GM12878 (cell line): ENCODE results near the gene SPDYC. TPM values are rescaled to one million over a fixed set of nuclear protein-coding genes. Genes with fewer than 3 reads are reported as not detected.

Experiments
- ATAC-seq: fragments of 200-7000 bp; cut with Tn5 transposase; 3 replicates; pipeline ENCODE4 v1.9.1; 2020; ENCODE audit warnings: mild to moderate bottlenecking, moderate library complexity
- BruUV-seq: library from RNA; stranded (reverse); fragments of 400-500 nt; replicated peaks from 2 replicates; lab custom pipeline; 2021; lab: Mats Ljungman, UMichigan
- CTCF ChIA-PET: fragments of 300-600 bp; sonication (Branson Sonifier 250); formaldehyde crosslinking; extraction: SDS; loops from one replicate; lab custom pipeline; 2021; ENCODE audit warnings: inconsistent platforms; lab: Yijun Ruan, JAX
- POLR2A ChIA-PET: fragments of 350-600 bp; formaldehyde crosslinking; extraction: SDS; loops from one replicate; lab custom pipeline; 2021; ENCODE audit warnings: inconsistent platforms; lab: Charles Lee
- RAD21 ChIA-PET: fragments of 300-600 bp; sonication (Branson Sonifier 250); formaldehyde crosslinking; loops from one replicate; lab custom pipeline; 2023; ENCODE audit warnings: antibody characterized with exemption; ENCODE audit not compliant: unreplicated experiment; lab: Charles Lee
- SMC1A ChIA-PET: fragments of 300-600 bp; sonication (Branson Sonifier 250); formaldehyde crosslinking; loops from one replicate; lab custom pipeline; 2023; ENCODE audit not compliant: unreplicated experiment, uncharacterized antibody; lab: Charles Lee
- DNase-seq: peaks from one replicate; pipeline ENCODE4 v3.0.0-alpha.2; 2011; ENCODE audit warnings: low read depth, low spot score
- FAIRE-seq: peaks from 3 replicates; lab custom pipeline; 2011; peaks lifted over from hg19 to GRCh38; lab: Jason Lieb, UNC
- H2AFZ ChIP-seq: 2 replicates; pipeline ENCODE4 v1.6.0; 2011; ENCODE audit warnings: low read depth, low read length, control low read depth; ENCODE audit not compliant: control insufficient read depth
- H3K27ac ChIP-seq: 2 replicates; pipeline ENCODE4 v1.5.1; 2011; ENCODE audit warnings: control low read depth; ENCODE audit not compliant: control insufficient read depth, insufficient read depth
- H3K27me3 ChIP-seq, 2 experiments: replicated peaks in 1 of 2; 2 replicates each; pipeline versions ENCODE4 v1.6.0 to v1.6.1; 2011; ENCODE audit warnings: low read length in 1 of 2; ENCODE audit not compliant: control insufficient read depth in 2 of 2, insufficient read depth in 2 of 2
- H3K36me3 ChIP-seq, 2 experiments: 2 replicates each; pipeline ENCODE4 v1.5.1; 2011; ENCODE audit warnings: low read length in 1 of 2; ENCODE audit not compliant: control insufficient read depth in 2 of 2, insufficient read depth in 2 of 2
- H3K4me1 ChIP-seq: 2 replicates; pipeline ENCODE4 v1.6.1; 2011; ENCODE audit warnings: mild to moderate bottlenecking, low read length, moderate library complexity, mixed read lengths; ENCODE audit not compliant: control insufficient read depth, insufficient read depth
- H3K4me2 ChIP-seq: 2 replicates; pipeline ENCODE4 v1.6.0; 2011; ENCODE audit warnings: control low read depth; ENCODE audit not compliant: control insufficient read depth, insufficient read depth
- H3K4me3 ChIP-seq: fragments of 200-600 bp; sonication (generic); 2 replicates; pipeline ENCODE4 v1.5.1; 2016
- H3K79me2 ChIP-seq: 2 replicates; pipeline ENCODE4 v1.6.0; 2011; ENCODE audit warnings: low read length; ENCODE audit not compliant: control insufficient read depth, insufficient read depth
- H3K9ac ChIP-seq: 2 replicates; pipeline ENCODE4 v1.8.0; 2011; ENCODE audit warnings: low read length, control low read depth, mixed read lengths; ENCODE audit not compliant: control insufficient read depth, insufficient read depth
- H3K9me3 ChIP-seq: replicated peaks from 3 replicates; pipeline ENCODE4 v1.5.1; 2011; ENCODE audit warnings: mild to moderate bottlenecking, low read length; ENCODE audit not compliant: control insufficient read depth, insufficient read depth
- H4K20me1 ChIP-seq: 2 replicates; pipeline ENCODE4 v1.6.0; 2011; ENCODE audit not compliant: control insufficient read depth, insufficient read depth
- ATF7 ChIP-seq: fragments of 450-650 bp; IDR thresholded peaks from 2 replicates; pipeline ENCODE4 v1.6.1; 2016; ENCODE audit warnings: low read depth, mild to moderate bottlenecking
- CBX5 ChIP-seq: sonication (generic); IDR thresholded peaks from 2 replicates; pipeline ENCODE4 v1.6.1; 2016; ENCODE audit warnings: low read depth, moderate library complexity, mild to moderate bottlenecking, inconsistent platforms
- CREM ChIP-seq: IDR thresholded peaks from 2 replicates; pipeline ENCODE4 v1.6.1; 2014; ENCODE audit warnings: antibody characterized with exemption, low read depth
- CTCF ChIP-seq, 3 experiments: IDR thresholded peaks in 2 of 3; conservative IDR thresholded peaks in 1 of 3; 2 replicates each; pipeline ENCODE4 v1.5.1; 2011; ENCODE audit warnings: low read depth in 3 of 3, low read length in 3 of 3, mild to moderate bottlenecking in 3 of 3, control low read depth in 2 of 3, moderate library complexity in 2 of 3, inconsistent platforms in 1 of 3, mixed read lengths in 1 of 3; ENCODE audit not compliant: control insufficient read depth in 2 of 3, insufficient read depth in 1 of 3; ENCODE audit errors: extremely low read depth in 1 of 3
- EED ChIP-seq: sonication (generic); IDR thresholded peaks from 2 replicates; pipeline ENCODE4 v1.6.1; 2016; ENCODE audit warnings: antibody characterized with exemption, low read depth
- IKZF2 ChIP-seq, 2 experiments: fragments of 450-650 bp; IDR thresholded peaks; 2 replicates each; pipeline ENCODE4 v1.6.1; 2017; ENCODE audit warnings: mild to moderate bottlenecking in 2 of 2, moderate library complexity in 2 of 2
- IRF5 ChIP-seq: fragments of 450-650 bp; IDR thresholded peaks from 2 replicates; pipeline ENCODE4 v1.6.1; 2017; ENCODE audit warnings: borderline replicate concordance
- JUNB ChIP-seq: IDR thresholded peaks from 2 replicates; pipeline ENCODE4 v1.6.1; 2016; ENCODE audit warnings: antibody characterized with exemption, mild to moderate bottlenecking
- RAD51 ChIP-seq: fragments of 450-650 bp; IDR thresholded peaks from 2 replicates; pipeline ENCODE4 v1.6.1; 2016; ENCODE audit warnings: moderate library complexity, mild to moderate bottlenecking, inconsistent platforms
- RBBP5 ChIP-seq: fragments of 200-600 bp; sonication (generic); conservative IDR thresholded peaks from 2 replicates; pipeline ENCODE4 v1.6.1; 2016
- SPI1 ChIP-seq: IDR thresholded peaks from 2 replicates; pipeline ENCODE4 v1.6.1; 2011; ENCODE audit warnings: low read depth, mild to moderate bottlenecking, low read length, moderate library complexity, borderline replicate concordance; ENCODE audit not compliant: insufficient read depth
- TCF3 ChIP-seq: IDR thresholded peaks from 2 replicates; pipeline ENCODE4 v1.6.1; 2012; ENCODE audit warnings: low read depth, mild to moderate bottlenecking, low read length, borderline replicate concordance; ENCODE audit not compliant: insufficient read depth
- WGBS: methylation state at CpG from one replicate; pipeline ENCODE4 v1.1.6; 2016; ENCODE audit warnings: low lambda C conversion rate; ENCODE audit not compliant: insufficient replicate concordance, insufficient coverage; ENCODE audit errors: missing lambda C conversion rate; 5-methylcytosine and 5-hydroxymethylcytosine counted together
- in situ Hi-C: fragments of 300-500 bp; cut with MboI; formaldehyde crosslinking; loops from 9 replicates; pipeline ENCODE4 v1.14.3; 2018; ENCODE audit warnings: mixed read lengths
- intact Hi-C: fragments of 100-400 bp; cut with micrococcal nuclease; formaldehyde crosslinking; loops from one replicate; pipeline ENCODE4 v1.14.2; 2022; ENCODE audit not compliant: unreplicated experiment
- polyA plus RNA-seq, 11 experiments: library from polyadenylated mRNA; depleted of rRNA in 4 of 11; unstranded in 6 of 11; stranded (reverse) in 5 of 11; fragments of >200 nt; fragmentation: Nextera tagmentation in 4 of 11; fragmentation: Illumina TruSeq in 1 of 11; extraction: Ambion mirVana in 4 of 11; extraction: Trizol in 1 of 11; gene quantifications; 1 replicate in 1 of 11; 2 replicates in 10 of 11; pipeline versions ENCODE4 v1.2.1 to v1.2.3, GENCODE V29; 2011 to 2016; ENCODE audit warnings: inconsistent platforms in 2 of 11, missing spikeins in 2 of 11, low read depth in 1 of 11
- total RNA-seq, 4 experiments: library from RNA; depleted of rRNA in 3 of 4; stranded (reverse); fragments of >200 nt in 3 of 4; fragmentation: Illumina TruSeq in 1 of 4; extraction: Trizol in 1 of 4; gene quantifications; 2 replicates each; pipeline versions ENCODE4 v1.2.1 to v1.2.3, GENCODE V29; 2013 to 2021

SPDYC gene
- total and polyA plus RNA-seq, 10 of the 15 experiments (the other 5 are each of a cell fraction or from before 2014, with no cell fraction given) = not detected

- peaks cover 2 to 12% of the 10 kb centered on the region in 2 experiments; a peak in 3 of 4 replicates for H3K36me3 ChIP-seq
- no peak overlapping the region for H3K27ac ChIP-seq
- TF ChIP-seq TCF3 (no peak), IKZF2 (IDR thresholded peaks at IDR 0.05) (no peak), CREM (no peak), IRF5 (no peak), CTCF (IDR thresholded peaks at IDR 0.05 in 2 of 3, conservative IDR thresholded peaks at IDR 0.05 in 1 of 3; ENCODE audit: control insufficient read depth in 2 of 3, extremely low read depth in 1 of 3, insufficient read depth in 1 of 3, low read depth in 3 of 3, low read length in 3 of 3) (no peak), ATF7 (no peak), SPI1 (no peak), EED (no peak), CBX5 (no peak), JUNB (no peak), RBBP5 (no peak), RAD51 (no peak)
- DNase-seq (no peak), ATAC-seq (no peak), FAIRE-seq (no peak)
- H3K9ac ChIP-seq = no peak overlapping the region
- no peaks in the 10 kb centered on the region for H3K9me3 ChIP-seq
- H3K4me3 ChIP-seq = no peak overlapping the region
- RAD21 ChIA-PET = no interaction called here
- H3K27me3 ChIP-seq = no peaks in the 10 kb centered on the region
- WGBS = 95% methylated on average over 14 of the region's 15 CpGs
- intact Hi-C loops (loop anchor here (2.0 to 10.0 kb wide), 2 partner anchors 51 to 111 kb away; partner anchors contain the start of gene CDC42EP2), in situ Hi-C loops (no loop called here)
- no peaks in the 10 kb centered on the region for H4K20me1 ChIP-seq
- CTCF ChIA-PET = interaction anchor here (1.0 to 6.4 kb wide), 7 partner anchors 11 to 268 kb away, joined by 3 to 43 read pairs (median 3); partner anchors contain the start of genes CDC42EP2 and SPDYC
- H3K4me2 ChIP-seq = no peak overlapping the region
- SMC1A ChIA-PET = interaction anchor here (0.6 kb wide), 1 partner anchor 125 kb away, joined by 3 read pairs; no protein-coding TSS in a partner anchor
- no peaks in the 10 kb centered on the region for H3K79me2 ChIP-seq
- no peaks in the 10 kb centered on the region for H3K4me1 ChIP-seq
- BruUV-seq = no TSS peak
- H2AFZ ChIP-seq = no peak overlapping the region
- POLR2A ChIA-PET = no interaction called here
These were observed 34.1 kb downstream of the SPDYC start for GRCh38 chr11:65204143-65204542.
